Activated CD8-positive, alpha-beta T cell treated with anti-CD3 and anti-CD28 coated beads for 36 hours (primary cell): ENCODE data around the gene ATP8B4. TPM values are rescaled to one million over a fixed set of nuclear protein-coding genes. Genes with fewer than 3 reads are reported as not detected.

Source experiments
- ATAC-seq: fragments of 200-7000 bp; cut with Tn5 transposase; one replicate; pipeline ENCODE4 v1.10.0; 2021; ENCODE audit warnings: mild to moderate bottlenecking, moderate library complexity
- CTCF ChIA-PET: fragments of 350-600 bp; sonication (Branson Sonifier 250); formaldehyde crosslinking; loops from one replicate; lab custom pipeline; 2021; ENCODE audit warnings: antibody characterized with exemption; lab: Charles Lee
- POLR2A ChIA-PET: fragments of 350-600 bp; sonication (Branson Sonifier 250); formaldehyde crosslinking; loops from one replicate; lab custom pipeline; 2021; ENCODE audit warnings: antibody characterized with exemption; lab: Charles Lee
- DNase-seq: peaks from one replicate; pipeline ENCODE4 v3.0.0-alpha.2; 2020
- H3K27ac Mint-ChIP-seq: one replicate; pipeline ENCODE4 v1.8.0; 2021; ENCODE audit warnings: mild to moderate bottlenecking, mixed read lengths
- H3K27me3 Mint-ChIP-seq: one replicate; pipeline ENCODE4 v1.8.0; 2021; ENCODE audit warnings: mixed read lengths
- H3K36me3 Mint-ChIP-seq: one replicate; pipeline ENCODE4 v1.8.0; 2021; ENCODE audit warnings: low read depth, mixed read lengths
- H3K4me1 Mint-ChIP-seq: one replicate; pipeline ENCODE4 v1.8.0; 2021; ENCODE audit warnings: low read depth, mixed read lengths
- H3K4me3 Mint-ChIP-seq: one replicate; pipeline ENCODE4 v1.8.0; 2021; ENCODE audit warnings: mild to moderate bottlenecking, moderate library complexity, mixed read lengths
- H3K9me3 Mint-ChIP-seq: one replicate; pipeline ENCODE4 v1.8.0; 2021; ENCODE audit warnings: mixed read lengths
- CTCF ChIP-seq: fragments of 200-600 bp; IDR thresholded peaks from one replicate; pipeline ENCODE4 v1.8.0; 2022; ENCODE audit warnings: antibody characterized with exemption, mild to moderate bottlenecking
- intact Hi-C: fragments of 100-400 bp; cut with micrococcal nuclease; formaldehyde crosslinking; loops from one replicate; pipeline ENCODE4 v1.10.0; 2022
- total RNA-seq, 2 experiments: library from RNA; stranded (reverse); gene quantifications; one replicate each; pipeline ENCODE4 v1.2.3, GENCODE V29; 2021

ATP8B4 gene
- total RNA-seq, 2 experiments from 2014 or later, result 4.6 to 5.8 TPM

- ATAC-seq (no peak), DNase-seq (no peak)
- POLR2A ChIA-PET, result no interaction called here
- Mint-ChIP-seq H3K9me3 (peaks cover 8% of the 10 kb centered on the region), H3K27me3 (no peaks in the 10 kb centered on the region), H3K36me3 (no peaks in the 10 kb centered on the region), H3K4me3 (no peak overlapping the region), H3K4me1 (no peaks in the 10 kb centered on the region), H3K27ac (no peak overlapping the region)
- intact Hi-C loops, result no loop called here
- CTCF ChIA-PET, result no interaction called here
- no peak for TF ChIP-seq CTCF
These were observed 156.9 kb downstream of the ATP8B4 start for GRCh38 chr15:49962044-49962602.

GRCh38 chr15:49953421-49953820 lies 165.6 kb downstream of the ATP8B4 start:
- no peak for ATAC-seq
- CTCF ChIA-PET, result no interaction called here

GRCh38 chr15:49946681-49947080 lies 172.4 kb downstream of the ATP8B4 start:
- ChIA-PET CTCF (no interaction called here), POLR2A (interaction anchor here (0.7 kb wide), 1 partner anchor 23 kb away, joined by 3 read pairs; no protein-coding TSS in a partner anchor)
- no peak overlapping the region for H3K4me3 Mint-ChIP-seq
- intact Hi-C loops, result no loop called here
- no peak overlapping the region for H3K27ac Mint-ChIP-seq
- H3K4me1 Mint-ChIP-seq, result no peaks in the 10 kb centered on the region
- H3K36me3 Mint-ChIP-seq, result no peaks in the 10 kb centered on the region
- ATAC-seq (no peak), DNase-seq (no peak)
- TF ChIP-seq CTCF, result no peak
- H3K9me3 Mint-ChIP-seq, result peaks cover 19% of the 10 kb centered on the region
- H3K27me3 Mint-ChIP-seq, result peaks cover 4% of the 10 kb centered on the region

More at GRCh38 chr15:49953421-49953820, 165.6 kb downstream of the ATP8B4 start:
- H3K4me3 Mint-ChIP-seq, result no peak overlapping the region
- DNase-seq, result no peak
- H3K36me3 Mint-ChIP-seq, result no peaks in the 10 kb centered on the region
- H3K4me1 Mint-ChIP-seq, result no peaks in the 10 kb centered on the region
- TF ChIP-seq CTCF, result no peak
- intact Hi-C loops, result no loop called here
- no peak overlapping the region for H3K27ac Mint-ChIP-seq
- H3K9me3 Mint-ChIP-seq, result peaks cover 17% of the 10 kb centered on the region
- peaks cover 8% of the 10 kb centered on the region for H3K27me3 Mint-ChIP-seq
- POLR2A ChIA-PET, result no interaction called here

- ATAC-seq (no peak), DNase-seq (no peak)
- H3K36me3 Mint-ChIP-seq, result no peaks in the 10 kb centered on the region
- no peak overlapping the region for H3K4me3 Mint-ChIP-seq
- no peaks in the 10 kb centered on the region for H3K9me3 Mint-ChIP-seq
- TF ChIP-seq CTCF, result no peak
- ChIA-PET CTCF (no interaction called here), POLR2A (no interaction called here)
- H3K27me3 Mint-ChIP-seq, result peaks cover 1% of the 10 kb centered on the region
- H3K4me1 Mint-ChIP-seq, result no peaks in the 10 kb centered on the region
- intact Hi-C loops, result no loop called here
- no peak overlapping the region for H3K27ac Mint-ChIP-seq
These were observed 184.5 kb downstream of the ATP8B4 start for GRCh38 chr15:49934487-49934886.

GRCh38 chr15:49927189-49927861 lies 191.7 kb downstream of the ATP8B4 start:
- H3K27ac Mint-ChIP-seq, result no peak overlapping the region
- no peak overlapping the region for H3K4me3 Mint-ChIP-seq
- intact Hi-C loops, result no loop called here
- no peak for ATAC-seq
- CTCF ChIA-PET, result no interaction called here
- H3K9me3 Mint-ChIP-seq, result no peaks in the 10 kb centered on the region
- POLR2A ChIA-PET, result no interaction called here
- no peaks in the 10 kb centered on the region for H3K36me3 Mint-ChIP-seq
- no peaks in the 10 kb centered on the region for H3K4me1 Mint-ChIP-seq
- no peaks in the 10 kb centered on the region for H3K27me3 Mint-ChIP-seq
- no peak for DNase-seq
- TF ChIP-seq CTCF, result no peak
